WTC11 (cell line): ENCODE data around the gene MRPL24.

ENCODE experiments used
- CREB1 ChIP-seq: sonication (generic); formaldehyde crosslinking; IDR thresholded peaks from 2 replicates; pipeline ENCODE4 v1.8.0; 2023; ENCODE audit warnings: mild to moderate bottlenecking, missing genetic modification reagents
- NFE2L1 ChIP-seq: sonication (generic); formaldehyde crosslinking; IDR thresholded peaks from 2 replicates; pipeline ENCODE4 v1.8.1; 2023; ENCODE audit warnings: missing genetic modification reagents
- SP1 ChIP-seq: sonication (generic); formaldehyde crosslinking; conservative IDR thresholded peaks from 2 replicates; pipeline ENCODE4 v1.8.1; 2022; ENCODE audit warnings: missing genetic modification reagents
- TF ChIP-seq, protein P1 (sequence below): fragments of 200-600 bp; IDR thresholded peaks from 2 replicates; pipeline ENCODE4 v1.8.0; 2022; ENCODE audit warnings: antibody characterized with exemption
- TF ChIP-seq, protein P2 (sequence below): sonication (generic); formaldehyde crosslinking; IDR thresholded peaks from 2 replicates; pipeline ENCODE4 v1.8.0; 2022; ENCODE audit warnings: mild to moderate bottlenecking, missing genetic modification reagents
- TF ChIP-seq, protein P3 (sequence below): sonication (generic); formaldehyde crosslinking; IDR thresholded peaks from 2 replicates; pipeline ENCODE4 v1.8.0; 2022; ENCODE audit warnings: missing genetic modification reagents
- TF ChIP-seq, protein P4 (sequence below): sonication (generic); formaldehyde crosslinking; IDR thresholded peaks from 2 replicates; pipeline ENCODE4 v1.8.1; 2022; ENCODE audit warnings: low read depth, missing genetic modification reagents, borderline replicate concordance
- TF ChIP-seq, protein P5 (sequence below): sonication (generic); formaldehyde crosslinking; IDR thresholded peaks from 2 replicates; pipeline ENCODE4 v1.8.1; 2023; ENCODE audit warnings: mild to moderate bottlenecking, moderate library complexity, missing genetic modification reagents
- TF ChIP-seq, protein P6 (sequence below): fragments of 250-450 bp; sonication (Bioruptor Pico); IDR thresholded peaks from 2 replicates; pipeline ENCODE4 v1.9.0; 2021; ENCODE audit warnings: moderate library complexity, mild to moderate bottlenecking, inconsistent platforms, borderline replicate concordance

DNA sequence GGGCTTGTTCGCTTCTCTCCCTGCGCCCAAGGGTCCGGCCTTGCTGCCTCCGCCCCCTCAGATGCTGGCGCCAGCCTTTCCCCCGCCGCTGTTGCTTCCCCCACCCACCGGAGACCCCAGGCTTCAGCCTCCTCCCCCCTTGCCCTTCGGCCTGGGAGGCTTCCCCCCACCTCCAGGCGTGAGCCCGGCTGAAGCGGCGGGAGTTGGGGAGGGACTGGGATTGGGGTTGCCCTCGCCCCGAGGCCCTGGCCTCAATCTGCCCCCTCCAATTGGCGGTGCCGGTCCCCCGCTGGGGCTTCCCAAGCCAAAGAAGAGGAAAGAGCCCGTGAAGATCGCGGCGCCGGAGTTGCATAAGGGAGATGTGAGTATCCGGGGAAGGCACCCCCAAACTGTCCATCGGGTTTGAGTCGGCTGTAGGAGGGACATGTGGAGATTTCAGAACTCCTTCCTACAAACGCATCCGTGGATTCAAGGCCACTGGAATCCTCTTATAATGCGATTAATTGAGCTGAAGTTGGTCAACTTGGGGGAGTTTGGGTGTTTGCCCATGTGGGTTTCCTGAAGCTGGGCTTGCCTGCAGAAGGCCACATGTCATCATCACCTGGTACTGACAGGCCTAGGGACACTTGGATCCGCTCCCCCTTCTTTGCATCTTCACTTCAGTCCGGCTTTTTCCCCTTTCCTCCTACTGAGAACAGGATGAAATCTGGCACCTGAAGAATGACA lies 27.2 kb upstream of the MRPL24 start:
- TF ChIP-seq, protein P1, sequence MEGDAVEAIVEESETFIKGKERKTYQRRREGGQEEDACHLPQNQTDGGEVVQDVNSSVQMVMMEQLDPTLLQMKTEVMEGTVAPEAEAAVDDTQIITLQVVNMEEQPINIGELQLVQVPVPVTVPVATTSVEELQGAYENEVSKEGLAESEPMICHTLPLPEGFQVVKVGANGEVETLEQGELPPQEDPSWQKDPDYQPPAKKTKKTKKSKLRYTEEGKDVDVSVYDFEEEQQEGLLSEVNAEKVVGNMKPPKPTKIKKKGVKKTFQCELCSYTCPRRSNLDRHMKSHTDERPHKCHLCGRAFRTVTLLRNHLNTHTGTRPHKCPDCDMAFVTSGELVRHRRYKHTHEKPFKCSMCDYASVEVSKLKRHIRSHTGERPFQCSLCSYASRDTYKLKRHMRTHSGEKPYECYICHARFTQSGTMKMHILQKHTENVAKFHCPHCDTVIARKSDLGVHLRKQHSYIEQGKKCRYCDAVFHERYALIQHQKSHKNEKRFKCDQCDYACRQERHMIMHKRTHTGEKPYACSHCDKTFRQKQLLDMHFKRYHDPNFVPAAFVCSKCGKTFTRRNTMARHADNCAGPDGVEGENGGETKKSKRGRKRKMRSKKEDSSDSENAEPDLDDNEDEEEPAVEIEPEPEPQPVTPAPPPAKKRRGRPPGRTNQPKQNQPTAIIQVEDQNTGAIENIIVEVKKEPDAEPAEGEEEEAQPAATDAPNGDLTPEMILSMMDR, result no peak
- TF ChIP-seq, protein P2, sequence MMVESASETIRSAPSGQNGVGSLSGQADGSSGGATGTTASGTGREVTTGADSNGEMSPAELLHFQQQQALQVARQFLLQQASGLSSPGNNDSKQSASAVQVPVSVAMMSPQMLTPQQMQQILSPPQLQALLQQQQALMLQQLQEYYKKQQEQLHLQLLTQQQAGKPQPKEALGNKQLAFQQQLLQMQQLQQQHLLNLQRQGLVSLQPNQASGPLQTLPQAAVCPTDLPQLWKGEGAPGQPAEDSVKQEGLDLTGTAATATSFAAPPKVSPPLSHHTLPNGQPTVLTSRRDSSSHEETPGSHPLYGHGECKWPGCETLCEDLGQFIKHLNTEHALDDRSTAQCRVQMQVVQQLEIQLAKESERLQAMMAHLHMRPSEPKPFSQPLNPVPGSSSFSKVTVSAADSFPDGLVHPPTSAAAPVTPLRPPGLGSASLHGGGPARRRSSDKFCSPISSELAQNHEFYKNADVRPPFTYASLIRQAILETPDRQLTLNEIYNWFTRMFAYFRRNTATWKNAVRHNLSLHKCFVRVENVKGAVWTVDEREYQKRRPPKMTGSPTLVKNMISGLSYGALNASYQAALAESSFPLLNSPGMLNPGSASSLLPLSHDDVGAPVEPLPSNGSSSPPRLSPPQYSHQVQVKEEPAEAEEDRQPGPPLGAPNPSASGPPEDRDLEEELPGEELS (CRISPR knock-in tag), result no peak
- TF ChIP-seq, protein P3, sequence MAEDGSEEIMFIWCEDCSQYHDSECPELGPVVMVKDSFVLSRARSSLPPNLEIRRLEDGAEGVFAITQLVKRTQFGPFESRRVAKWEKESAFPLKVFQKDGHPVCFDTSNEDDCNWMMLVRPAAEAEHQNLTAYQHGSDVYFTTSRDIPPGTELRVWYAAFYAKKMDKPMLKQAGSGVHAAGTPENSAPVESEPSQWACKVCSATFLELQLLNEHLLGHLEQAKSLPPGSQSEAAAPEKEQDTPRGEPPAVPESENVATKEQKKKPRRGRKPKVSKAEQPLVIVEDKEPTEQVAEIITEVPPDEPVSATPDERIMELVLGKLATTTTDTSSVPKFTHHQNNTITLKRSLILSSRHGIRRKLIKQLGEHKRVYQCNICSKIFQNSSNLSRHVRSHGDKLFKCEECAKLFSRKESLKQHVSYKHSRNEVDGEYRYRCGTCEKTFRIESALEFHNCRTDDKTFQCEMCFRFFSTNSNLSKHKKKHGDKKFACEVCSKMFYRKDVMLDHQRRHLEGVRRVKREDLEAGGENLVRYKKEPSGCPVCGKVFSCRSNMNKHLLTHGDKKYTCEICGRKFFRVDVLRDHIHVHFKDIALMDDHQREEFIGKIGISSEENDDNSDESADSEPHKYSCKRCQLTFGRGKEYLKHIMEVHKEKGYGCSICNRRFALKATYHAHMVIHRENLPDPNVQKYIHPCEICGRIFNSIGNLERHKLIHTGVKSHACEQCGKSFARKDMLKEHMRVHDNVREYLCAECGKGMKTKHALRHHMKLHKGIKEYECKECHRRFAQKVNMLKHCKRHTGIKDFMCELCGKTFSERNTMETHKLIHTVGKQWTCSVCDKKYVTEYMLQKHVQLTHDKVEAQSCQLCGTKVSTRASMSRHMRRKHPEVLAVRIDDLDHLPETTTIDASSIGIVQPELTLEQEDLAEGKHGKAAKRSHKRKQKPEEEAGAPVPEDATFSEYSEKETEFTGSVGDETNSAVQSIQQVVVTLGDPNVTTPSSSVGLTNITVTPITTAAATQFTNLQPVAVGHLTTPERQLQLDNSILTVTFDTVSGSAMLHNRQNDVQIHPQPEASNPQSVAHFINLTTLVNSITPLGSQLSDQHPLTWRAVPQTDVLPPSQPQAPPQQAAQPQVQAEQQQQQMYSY (CRISPR knock-in tag), result peak; percentile 38
- TF ChIP-seq CREB1 (CRISPR knock-in tag) (no peak), SP1 (CRISPR knock-in tag) (no peak), NFE2L1 (no peak)
- TF ChIP-seq, protein P4, sequence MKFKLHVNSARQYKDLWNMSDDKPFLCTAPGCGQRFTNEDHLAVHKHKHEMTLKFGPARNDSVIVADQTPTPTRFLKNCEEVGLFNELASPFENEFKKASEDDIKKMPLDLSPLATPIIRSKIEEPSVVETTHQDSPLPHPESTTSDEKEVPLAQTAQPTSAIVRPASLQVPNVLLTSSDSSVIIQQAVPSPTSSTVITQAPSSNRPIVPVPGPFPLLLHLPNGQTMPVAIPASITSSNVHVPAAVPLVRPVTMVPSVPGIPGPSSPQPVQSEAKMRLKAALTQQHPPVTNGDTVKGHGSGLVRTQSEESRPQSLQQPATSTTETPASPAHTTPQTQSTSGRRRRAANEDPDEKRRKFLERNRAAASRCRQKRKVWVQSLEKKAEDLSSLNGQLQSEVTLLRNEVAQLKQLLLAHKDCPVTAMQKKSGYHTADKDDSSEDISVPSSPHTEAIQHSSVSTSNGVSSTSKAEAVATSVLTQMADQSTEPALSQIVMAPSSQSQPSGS (CRISPR knock-in tag), result no peak
- TF ChIP-seq, protein P5, sequence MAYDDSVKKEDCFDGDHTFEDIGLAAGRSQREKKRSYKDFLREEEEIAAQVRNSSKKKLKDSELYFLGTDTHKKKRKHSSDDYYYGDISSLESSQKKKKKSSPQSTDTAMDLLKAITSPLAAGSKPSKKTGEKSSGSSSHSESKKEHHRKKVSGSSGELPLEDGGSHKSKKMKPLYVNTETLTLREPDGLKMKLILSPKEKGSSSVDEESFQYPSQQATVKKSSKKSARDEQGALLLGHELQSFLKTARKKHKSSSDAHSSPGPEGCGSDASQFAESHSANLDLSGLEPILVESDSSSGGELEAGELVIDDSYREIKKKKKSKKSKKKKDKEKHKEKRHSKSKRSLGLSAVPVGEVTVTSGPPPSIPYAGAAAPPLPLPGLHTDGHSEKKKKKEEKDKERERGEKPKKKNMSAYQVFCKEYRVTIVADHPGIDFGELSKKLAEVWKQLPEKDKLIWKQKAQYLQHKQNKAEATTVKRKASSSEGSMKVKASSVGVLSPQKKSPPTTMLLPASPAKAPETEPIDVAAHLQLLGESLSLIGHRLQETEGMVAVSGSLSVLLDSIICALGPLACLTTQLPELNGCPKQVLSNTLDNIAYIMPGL (CRISPR knock-in tag), result no peak
- TF ChIP-seq, protein P6, sequence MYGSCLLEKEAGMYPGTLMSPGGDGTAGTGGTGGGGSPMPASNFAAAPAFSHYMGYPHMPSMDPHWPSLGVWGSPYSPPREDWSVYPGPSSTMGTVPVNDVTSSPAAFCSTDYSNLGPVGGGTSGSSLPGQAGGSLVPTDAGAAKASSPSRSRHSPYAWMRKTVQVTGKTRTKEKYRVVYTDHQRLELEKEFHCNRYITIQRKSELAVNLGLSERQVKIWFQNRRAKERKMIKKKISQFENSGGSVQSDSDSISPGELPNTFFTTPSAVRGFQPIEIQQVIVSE (CRISPR knock-in tag), result no peak
